Activated naive CD8-positive, alpha-beta T cell treated with anti-CD3 and anti-CD28 coated beads, Interleukin-2, amount 10 ng/mL, durations not matched to agents 7 days and 5 days (primary cell): ENCODE data around the gene MLLT10. TPM values are rescaled to one million over a fixed set of nuclear protein-coding genes. Genes with fewer than 3 reads are reported as not detected.

Source experiments
- ATAC-seq: fragments of 150-1000 bp; cut with Tn5 transposase; one replicate; pipeline ENCODE4 v1.10.0; 2021; ENCODE audit warnings: low read depth, moderate library complexity
- POLR2A ChIA-PET: fragments of 350-600 bp; sonication (Branson Sonifier 250); formaldehyde crosslinking; loops from one replicate; lab custom pipeline; 2021; ENCODE audit warnings: antibody characterized with exemption; lab: Charles Lee
- DNase-seq: peaks from one replicate; pipeline ENCODE4 v3.0.0; 2021
- H3K27ac Mint-ChIP-seq: one replicate; pipeline ENCODE4 v1.8.0; 2022; ENCODE audit warnings: mild to moderate bottlenecking, mixed read lengths
- H3K27me3 Mint-ChIP-seq: one replicate; pipeline ENCODE4 v1.8.0; 2022; ENCODE audit warnings: mild to moderate bottlenecking, moderate library complexity, mixed read lengths
- H3K36me3 Mint-ChIP-seq: one replicate; pipeline ENCODE4 v1.8.0; 2021; ENCODE audit warnings: mild to moderate bottlenecking, mixed read lengths
- H3K4me1 Mint-ChIP-seq: one replicate; pipeline ENCODE4 v1.8.0; 2021; ENCODE audit warnings: mixed read lengths
- H3K4me3 Mint-ChIP-seq: one replicate; pipeline ENCODE4 v1.8.0; 2022; ENCODE audit warnings: mild to moderate bottlenecking, moderate library complexity, mixed read lengths
- H3K9me3 Mint-ChIP-seq: one replicate; pipeline ENCODE4 v1.8.0; 2021; ENCODE audit warnings: mixed read lengths
- total RNA-seq, 2 experiments: library from RNA; stranded (reverse); gene quantifications; one replicate each; pipeline ENCODE4 v1.2.3, GENCODE V29; 2021

The MLLT10 gene
- total RNA-seq, 2 experiments from 2014 or later, result 50.0 to 58.0 TPM

- peaks cover 31% of the 10 kb centered on the region for H3K4me1 Mint-ChIP-seq
- H3K36me3 Mint-ChIP-seq, result no peaks in the 10 kb centered on the region
- peak overlapping the region; percentile 87 for H3K4me3 Mint-ChIP-seq
- no peaks in the 10 kb centered on the region for H3K9me3 Mint-ChIP-seq
- peak; percentile 67 for DNase-seq
- H3K27ac Mint-ChIP-seq, result no peak overlapping the region
- POLR2A ChIA-PET, result interaction anchor here (0.5 kb wide), 1 partner anchor 1196 kb away, joined by 3 read pairs; no protein-coding TSS in a partner anchor
- H3K27me3 Mint-ChIP-seq, result peaks cover 88% of the 10 kb centered on the region
- peak; percentile 75 for ATAC-seq
Observed at GRCh38 chr10:21516242-21517131, 17.5 kb upstream of the MLLT10 start.

- Mint-ChIP-seq H3K4me3 (peak overlapping the region; percentile 87), H3K27me3 (peaks cover 84% of the 10 kb centered on the region), H3K27ac (no peak overlapping the region), H3K9me3 (no peaks in the 10 kb centered on the region), H3K4me1 (peaks cover 31% of the 10 kb centered on the region), H3K36me3 (no peaks in the 10 kb centered on the region)
- POLR2A ChIA-PET, result interaction anchor here (0.9 to 1.4 kb wide), 2 partner anchors 159 to 823 kb away, joined by 3 to 6 read pairs; no protein-coding TSS in a partner anchor
- DNase-seq (peak; percentile 54), ATAC-seq (peak; percentile 31)
Observed at GRCh38 chr10:21517134-21518031, 16.6 kb upstream of the MLLT10 start.

GRCh38 chr10:21518149-21518640 is 15.8 kb upstream of the MLLT10 start:
- Mint-ChIP-seq H3K27me3 (peaks cover 82% of the 10 kb centered on the region), H3K36me3 (no peaks in the 10 kb centered on the region)
- no peak for DNase-seq

GRCh38 chr10:21518641-21519396 is 15.2 kb upstream of the MLLT10 start:
- Mint-ChIP-seq H3K9me3 (no peaks in the 10 kb centered on the region), H3K27me3 (peaks cover 82% of the 10 kb centered on the region), H3K36me3 (no peaks in the 10 kb centered on the region), H3K27ac (no peak overlapping the region), H3K4me3 (peak overlapping the region; percentile 87), H3K4me1 (peaks cover 31% of the 10 kb centered on the region)
- DNase-seq (no peak), ATAC-seq (no peak)
- POLR2A ChIA-PET, result interaction anchor here (0.7 to 1.4 kb wide), 5 partner anchors 8 to 1097 kb away, joined by 3 to 6 read pairs (median 5); no protein-coding TSS in a partner anchor

More at GRCh38 chr10:21518149-21518640, 15.8 kb upstream of the MLLT10 start:
- peaks cover 31% of the 10 kb centered on the region for H3K4me1 Mint-ChIP-seq
- ATAC-seq, result peak; percentile 28
- POLR2A ChIA-PET, result interaction anchor here (0.7 to 1.4 kb wide), 4 partner anchors 9 to 822 kb away, joined by 3 to 6 read pairs (median 5); no protein-coding TSS in a partner anchor
- H3K27ac Mint-ChIP-seq, result no peak overlapping the region
- peak overlapping the region; percentile 87 for H3K4me3 Mint-ChIP-seq
- H3K9me3 Mint-ChIP-seq, result no peaks in the 10 kb centered on the region

GRCh38 chr10:21519397-21519933 is 14.6 kb upstream of the MLLT10 start:
- Mint-ChIP-seq H3K4me3 (peak overlapping the region; percentile 87), H3K4me1 (peaks cover 31% of the 10 kb centered on the region), H3K36me3 (no peaks in the 10 kb centered on the region), H3K9me3 (no peaks in the 10 kb centered on the region), H3K27ac (no peak overlapping the region), H3K27me3 (peaks cover 76% of the 10 kb centered on the region)
- DNase-seq (no peak), ATAC-seq (no peak)
- POLR2A ChIA-PET, result interaction anchor here (0.7 kb wide), 1 partner anchor 1097 kb away, joined by 5 read pairs; no protein-coding TSS in a partner anchor

GRCh38 chr10:21519941-21520436 is 14.0 kb upstream of the MLLT10 start:
- peaks cover 76% of the 10 kb centered on the region for H3K27me3 Mint-ChIP-seq
- ATAC-seq (peak; percentile 41), DNase-seq (no peak)
- H3K4me3 Mint-ChIP-seq, result peak overlapping the region; percentile 87
- peaks cover 36% of the 10 kb centered on the region for H3K4me1 Mint-ChIP-seq
- no peak overlapping the region for H3K27ac Mint-ChIP-seq
- POLR2A ChIA-PET, result no interaction called here
- no peaks in the 10 kb centered on the region for H3K36me3 Mint-ChIP-seq
- H3K9me3 Mint-ChIP-seq, result no peaks in the 10 kb centered on the region

GRCh38 chr10:21520509-21520908 is 13.5 kb upstream of the MLLT10 start:
- H3K4me3 Mint-ChIP-seq, result peak overlapping the region; percentile 87
- no peak overlapping the region for H3K27ac Mint-ChIP-seq
- DNase-seq (no peak), ATAC-seq (no peak)
- POLR2A ChIA-PET, result no interaction called here
- H3K4me1 Mint-ChIP-seq, result peaks cover 41% of the 10 kb centered on the region
- no peaks in the 10 kb centered on the region for H3K9me3 Mint-ChIP-seq
- no peaks in the 10 kb centered on the region for H3K36me3 Mint-ChIP-seq
- H3K27me3 Mint-ChIP-seq, result peaks cover 75% of the 10 kb centered on the region

GRCh38 chr10:21520949-21521348 is 13.1 kb upstream of the MLLT10 start:
- H3K4me1 Mint-ChIP-seq, result peaks cover 40% of the 10 kb centered on the region
- POLR2A ChIA-PET, result no interaction called here
- H3K27ac Mint-ChIP-seq, result no peak overlapping the region
- DNase-seq (no peak), ATAC-seq (no peak)
- H3K9me3 Mint-ChIP-seq, result no peaks in the 10 kb centered on the region
- no peaks in the 10 kb centered on the region for H3K36me3 Mint-ChIP-seq
- H3K4me3 Mint-ChIP-seq, result no peak overlapping the region
- peaks cover 70% of the 10 kb centered on the region for H3K27me3 Mint-ChIP-seq

GRCh38 chr10:21521751-21522533 is 12.1 kb upstream of the MLLT10 start:
- POLR2A ChIA-PET, result no interaction called here
- Mint-ChIP-seq H3K36me3 (no peaks in the 10 kb centered on the region), H3K4me3 (no peak overlapping the region), H3K27me3 (peaks cover 67% of the 10 kb centered on the region), H3K4me1 (peaks cover 43% of the 10 kb centered on the region), H3K9me3 (no peaks in the 10 kb centered on the region), H3K27ac (no peak overlapping the region)
- no peak for DNase-seq
- no peak for ATAC-seq

GRCh38 chr10:21522631-21523406 is 11.2 kb upstream of the MLLT10 start:
- peaks cover 69% of the 10 kb centered on the region for H3K27me3 Mint-ChIP-seq
- no peaks in the 10 kb centered on the region for H3K9me3 Mint-ChIP-seq
- no peak overlapping the region for H3K4me3 Mint-ChIP-seq
- no peaks in the 10 kb centered on the region for H3K36me3 Mint-ChIP-seq
- POLR2A ChIA-PET, result no interaction called here
- no peak overlapping the region for H3K27ac Mint-ChIP-seq
- peaks cover 41% of the 10 kb centered on the region for H3K4me1 Mint-ChIP-seq
- ATAC-seq (no peak), DNase-seq (no peak)

GRCh38 chr10:21523557-21524008 is 10.4 kb upstream of the MLLT10 start:
- H3K27ac Mint-ChIP-seq, result no peak overlapping the region
- no peaks in the 10 kb centered on the region for H3K9me3 Mint-ChIP-seq
- no peak overlapping the region for H3K4me3 Mint-ChIP-seq
- POLR2A ChIA-PET, result no interaction called here
- no peaks in the 10 kb centered on the region for H3K36me3 Mint-ChIP-seq
- peaks cover 40% of the 10 kb centered on the region for H3K4me1 Mint-ChIP-seq
- ATAC-seq, result no peak
- H3K27me3 Mint-ChIP-seq, result peaks cover 69% of the 10 kb centered on the region
- no peak for DNase-seq
